GM23248 (cell line): ENCODE data around the gene ALDOB. TPM values are rescaled to one million over a fixed set of nuclear protein-coding genes. Genes with fewer than 3 reads are reported as not detected.

Experiments
- DNase-seq: peaks from one replicate; pipeline ENCODE4 v3.0.0-alpha.2; 2015
- H2AFZ ChIP-seq: fragments of 200-600 bp; sonication (generic); 2 replicates; pipeline ENCODE4 v1.6.1; 2016; ENCODE audit warnings: antibody characterized with exemption
- H3F3A ChIP-seq: fragments of 200-600 bp; sonication (generic); 2 replicates; pipeline ENCODE4 v1.6.1; 2016; ENCODE audit warnings: mild to moderate bottlenecking, antibody characterized with exemption, mixed run types; ENCODE audit not compliant: insufficient read depth
- H3K27ac ChIP-seq: fragments of 200-600 bp; sonication (generic); 2 replicates; pipeline ENCODE4 v1.5.1; 2016; ENCODE audit warnings: mild to moderate bottlenecking
- H3K27me3 ChIP-seq: fragments of 200-600 bp; sonication (generic); replicated peaks from 2 replicates; pipeline ENCODE4 v1.6.1; 2016; ENCODE audit warnings: mild to moderate bottlenecking; ENCODE audit not compliant: insufficient read depth
- H3K36me3 ChIP-seq: fragments of 200-600 bp; sonication (generic); 2 replicates; pipeline ENCODE4 v1.6.1; 2016; ENCODE audit warnings: low read depth, mild to moderate bottlenecking
- H3K4me1 ChIP-seq: fragments of 200-600 bp; sonication (generic); 2 replicates; pipeline ENCODE4 v1.6.1; 2016; ENCODE audit warnings: mild to moderate bottlenecking; ENCODE audit not compliant: insufficient read depth
- H3K4me2 ChIP-seq: fragments of 200-600 bp; sonication (generic); one replicate; pipeline ENCODE4 v1.6.1; 2016; ENCODE audit warnings: mild to moderate bottlenecking; ENCODE audit not compliant: unreplicated experiment
- H3K4me3 ChIP-seq: fragments of 200-600 bp; sonication (generic); 2 replicates; pipeline ENCODE4 v1.5.1; 2016; ENCODE audit warnings: mild to moderate bottlenecking
- H3K79me2 ChIP-seq: fragments of 200-600 bp; sonication (generic); 2 replicates; pipeline ENCODE4 v1.6.1; 2016; ENCODE audit warnings: mild to moderate bottlenecking; ENCODE audit not compliant: insufficient read depth
- H3K9ac ChIP-seq: fragments of 200-600 bp; sonication (generic); 2 replicates; pipeline ENCODE4 v1.6.1; 2016; ENCODE audit warnings: mild to moderate bottlenecking
- H3K9me2 ChIP-seq: fragments of 200-600 bp; sonication (generic); 2 replicates; pipeline ENCODE4 v1.6.1; 2016; ENCODE audit warnings: mixed run types, mild to moderate bottlenecking, moderate library complexity; ENCODE audit not compliant: insufficient read depth
- H3K9me3 ChIP-seq: fragments of 200-600 bp; sonication (generic); one replicate; pipeline ENCODE4 v1.6.1; 2017; ENCODE audit warnings: low read depth
- H4K20me1 ChIP-seq: fragments of 200-600 bp; sonication (generic); 2 replicates; pipeline ENCODE4 v1.6.0; 2016; ENCODE audit not compliant: insufficient read depth
- EZH2 ChIP-seq: fragments of 200-600 bp; sonication (generic); IDR thresholded peaks from 2 replicates; pipeline ENCODE4 v1.6.1; 2018; ENCODE audit warnings: antibody characterized with exemption, mild to moderate bottlenecking; ENCODE audit not compliant: insufficient read depth, poor library complexity, severe bottlenecking
- EZH2phosphoT487 ChIP-seq: fragments of 200-600 bp; sonication (generic); IDR thresholded peaks from 2 replicates; pipeline ENCODE4 v1.6.1; 2018; ENCODE audit warnings: antibody characterized with exemption, moderate library complexity, mild to moderate bottlenecking, low read depth; ENCODE audit not compliant: insufficient read depth
- WGBS, 2 experiments: methylation state at CpG; one replicate each; pipeline ENCODE4 v1.1.6; 2015 to 2017; ENCODE audit warnings: low lambda C conversion rate in 2 of 2, low coverage in 1 of 2; ENCODE audit errors: missing lambda C conversion rate in 2 of 2; 5-methylcytosine and 5-hydroxymethylcytosine counted together
- in situ Hi-C: fragments of 300-500 bp; cut with MboI; formaldehyde crosslinking; loops from 2 replicates; pipeline ENCODE4 v1.15.0; 2020
- polyA plus RNA-seq: library from polyadenylated mRNA; unstranded; fragments of >200 nt; fragmentation: Nextera tagmentation; extraction: Ambion mirVana; gene quantifications from 2 replicates; pipeline ENCODE4 v1.2.1, GENCODE V29; 2016
- total RNA-seq: library from RNA; depleted of rRNA; stranded (reverse); fragments of >200 nt; shearing (Covaris generic); gene quantifications from 2 replicates; pipeline ENCODE4 v1.2.3, GENCODE V29; 2014

The ALDOB gene
- total and polyA plus RNA-seq, 2 experiments from 2014 or later = 0.08 TPM; not detected in 1

GRCh38 chr9:101398068-101398929 is 37.3 kb downstream of the ALDOB start, which contains the start of the genes MRPL50 and ZNF189:
TSS of gene MRPL50 (minus strand) at chr9:101398618. CDS start at chr9:101398592, 26 bp downstream.
TSS of gene ZNF189 (plus strand) at chr9:101398851. CDS start at chr9:101399157, 306 bp downstream.
- peaks cover 39% of the 10 kb centered on the region for H3K36me3 ChIP-seq
- H3K4me2 ChIP-seq = peak within 1 kb of the TSS; percentile 97
- no peaks in the 10 kb centered on the region for H3K9me3 ChIP-seq
- peak; percentile 100 for DNase-seq
- H3K4me1 ChIP-seq = peaks cover 13% of the 10 kb centered on the region
- no peaks in the 10 kb centered on the region for H3K27me3 ChIP-seq
- H2AFZ ChIP-seq = peak within 1 kb of the TSS; percentile 92
- TF ChIP-seq EZH2phosphoT487 (no peak), EZH2 (no peak)
- WGBS, 2 experiments = 0 to 1% methylated on average over 44 of the region's 44 CpGs
- H3K9me2 ChIP-seq = no peaks in the 10 kb centered on the region
- in situ Hi-C loops = no loop called here
- H4K20me1 ChIP-seq = no peaks in the 10 kb centered on the region
- peaks cover 96% of the 10 kb centered on the region for H3K79me2 ChIP-seq
- peak within 1 kb of the TSS; percentile 72 for H3K27ac ChIP-seq
- H3K9ac ChIP-seq = peak within 1 kb of the TSS; percentile 93
- H3K4me3 ChIP-seq = peak within 1 kb of the TSS; percentile 96
- H3F3A ChIP-seq = no peaks in the 10 kb centered on the region

- peak overlapping the region; percentile 85 for H3K4me3 ChIP-seq
- peaks cover 4% of the 10 kb centered on the region; the same call in 1 of the 2 replicates for H4K20me1 ChIP-seq
- no peaks in the 10 kb centered on the region for H3K27me3 ChIP-seq
- H3K4me1 ChIP-seq = peaks cover 13% of the 10 kb centered on the region
- H3F3A ChIP-seq = no peaks in the 10 kb centered on the region
- no peak for DNase-seq
- in situ Hi-C loops = no loop called here
- peak overlapping the region; percentile 89 for H3K4me2 ChIP-seq
- H3K9me3 ChIP-seq = no peaks in the 10 kb centered on the region
- peaks cover 96% of the 10 kb centered on the region for H3K79me2 ChIP-seq
- peak overlapping the region; percentile 72 for H3K27ac ChIP-seq
- no peaks in the 10 kb centered on the region for H3K9me2 ChIP-seq
- TF ChIP-seq EZH2 = no peak
- no peak for TF ChIP-seq EZH2phosphoT487
- H2AFZ ChIP-seq = peak overlapping the region; percentile 92
- peak overlapping the region; percentile 93 for H3K9ac ChIP-seq
- 13 to 14% methylated on average over 4 of the region's 4 CpGs for WGBS, 2 experiments
- peaks cover 35% of the 10 kb centered on the region for H3K36me3 ChIP-seq
Measured at GRCh38 chr9:101397746-101398067, 37.9 kb downstream of the ALDOB start.

GRCh38 chr9:101394687-101395086 is 40.9 kb downstream of the ALDOB start:
- no peaks in the 10 kb centered on the region for H3K9me3 ChIP-seq
- peaks cover 17% of the 10 kb centered on the region for H3K36me3 ChIP-seq
- in situ Hi-C loops = no loop called here
- peaks cover 3% of the 10 kb centered on the region for H3K4me1 ChIP-seq
- H3K4me2 ChIP-seq = no peak overlapping the region
- WGBS, 2 experiments = 100% methylated on average over 1 of the region's 1 CpG
- no peak overlapping the region for H3K27ac ChIP-seq
- no peak overlapping the region for H2AFZ ChIP-seq
- no peak overlapping the region for H3K4me3 ChIP-seq
- no peak overlapping the region for H3K9ac ChIP-seq
- peaks cover 9% of the 10 kb centered on the region; the same call in 1 of the 2 replicates for H4K20me1 ChIP-seq
- TF ChIP-seq EZH2phosphoT487 (no peak), EZH2 (no peak)
- no peaks in the 10 kb centered on the region for H3K9me2 ChIP-seq
- H3K27me3 ChIP-seq = no peaks in the 10 kb centered on the region
- H3F3A ChIP-seq = no peaks in the 10 kb centered on the region; the same call in 1 of the 2 replicates
- H3K79me2 ChIP-seq = peaks cover 87% of the 10 kb centered on the region
- no peak for DNase-seq

GRCh38 chr9:101393135-101393534 is 42.4 kb downstream of the ALDOB start:
- no peaks in the 10 kb centered on the region for H3K9me3 ChIP-seq
- no peak overlapping the region for H2AFZ ChIP-seq
- H3F3A ChIP-seq = peaks cover 6% of the 10 kb centered on the region; the same call in 1 of the 2 replicates
- H3K27me3 ChIP-seq = no peaks in the 10 kb centered on the region
- in situ Hi-C loops = no loop called here
- H3K79me2 ChIP-seq = peaks cover 76% of the 10 kb centered on the region
- H3K9me2 ChIP-seq = no peaks in the 10 kb centered on the region
- peaks cover 22% of the 10 kb centered on the region for H3K36me3 ChIP-seq
- H3K4me2 ChIP-seq = no peak overlapping the region
- H3K27ac ChIP-seq = no peak overlapping the region
- peaks cover 9% of the 10 kb centered on the region; the same call in 1 of the 2 replicates for H4K20me1 ChIP-seq
- no peak for TF ChIP-seq EZH2phosphoT487
- TF ChIP-seq EZH2 = no peak
- H3K9ac ChIP-seq = no peak overlapping the region
- 97 to 98% methylated on average over 3 of the region's 3 CpGs for WGBS, 2 experiments
- no peaks in the 10 kb centered on the region; the same call in 1 of the 2 replicates for H3K4me1 ChIP-seq
- no peak for DNase-seq
- H3K4me3 ChIP-seq = no peak overlapping the region
